Body of pancreas (tissue), 4 donors: ENCODE data around the gene ACSL6. TPM values are rescaled to one million over a fixed set of nuclear protein-coding genes. Genes with fewer than 3 reads are reported as not detected.

ENCODE experiments used
- ATAC-seq: fragments of 150-250 bp; one replicate; pipeline ENCODE4 v1.9.1; 2016
- DNase-seq, 4 donors: peaks; one replicate each; pipeline ENCODE4 v3.0.0-alpha.2; 2019
- H3K27ac ChIP-seq, 4 donors: fragments of 200-600 bp; sonication (generic); 1 replicate in 3 of 4; 2 replicates in 1 of 4; pipeline versions ENCODE4 v1.5.1 to v1.6.1; 2016 to 2019; ENCODE audit warnings: mild to moderate bottlenecking in 1 of 4, mixed read lengths in 1 of 4, moderate library complexity in 1 of 4
- H3K27me3 ChIP-seq, 2 donors: fragments of 200-600 bp; sonication (generic); one replicate each; pipeline ENCODE4 v1.6.0; 2016; ENCODE audit warnings: mild to moderate bottlenecking in 1 of 2
- H3K36me3 ChIP-seq, 2 donors: fragments of 200-600 bp; sonication (generic); replicated peaks in 1 of 2; 2 replicates each; pipeline ENCODE4 v1.5.1; 2016; ENCODE audit warnings: low read depth in 2 of 2; ENCODE audit not compliant: insufficient read depth in 1 of 2
- H3K4me1 ChIP-seq: fragments of 200-600 bp; sonication (generic); one replicate; pipeline ENCODE4 v1.6.0; 2016
- H3K4me3 ChIP-seq, 2 donors: fragments of 200-600 bp; sonication (generic); 1 replicate in 1 of 2; 2 replicates in 1 of 2; pipeline ENCODE4 v1.5.1; 2016 to 2019
- H3K9me3 ChIP-seq, 3 donors: fragments of 200-600 bp; sonication (generic); 1 replicate in 2 of 3; 2 replicates in 1 of 3; pipeline ENCODE4 v1.5.1; 2016
- POLR2A ChIP-seq, 3 donors: fragments of 450-650 bp; IDR thresholded peaks; one replicate each; pipeline ENCODE4 v1.6.1; 2016; ENCODE audit warnings: antibody characterized with exemption in 3 of 3, mild to moderate bottlenecking in 2 of 3
- WGBS, 2 donors: methylation state at CpG; one replicate each; pipeline ENCODE4 v1.1.5; 2017; 5-methylcytosine and 5-hydroxymethylcytosine counted together
- intact Hi-C: fragments of 100-400 bp; cut with DNase I; formaldehyde crosslinking; loops from one replicate; pipeline ENCODE4 v1.15.1; 2023
- total RNA-seq, 2 donors: library from RNA; depleted of rRNA; stranded (reverse); fragments of >200 nt; gene quantifications; one replicate each; pipeline ENCODE4 v1.1.0, GENCODE V29; 2016
- TF ChIP-seq, protein P1 (sequence below), 7 experiments: fragments of 450-650 bp in 4 of 7; fragments of 200-600 bp in 3 of 7; sonication (generic) in 3 of 7; IDR thresholded peaks; one replicate each; pipeline ENCODE4 v1.5.1; 2016 to 2019; ENCODE audit warnings: antibody characterized with exemption in 7 of 7

Gene ACSL6
- total RNA-seq, 2 donors from 2014 or later = 2.0 to 2.1 TPM

DNA sequence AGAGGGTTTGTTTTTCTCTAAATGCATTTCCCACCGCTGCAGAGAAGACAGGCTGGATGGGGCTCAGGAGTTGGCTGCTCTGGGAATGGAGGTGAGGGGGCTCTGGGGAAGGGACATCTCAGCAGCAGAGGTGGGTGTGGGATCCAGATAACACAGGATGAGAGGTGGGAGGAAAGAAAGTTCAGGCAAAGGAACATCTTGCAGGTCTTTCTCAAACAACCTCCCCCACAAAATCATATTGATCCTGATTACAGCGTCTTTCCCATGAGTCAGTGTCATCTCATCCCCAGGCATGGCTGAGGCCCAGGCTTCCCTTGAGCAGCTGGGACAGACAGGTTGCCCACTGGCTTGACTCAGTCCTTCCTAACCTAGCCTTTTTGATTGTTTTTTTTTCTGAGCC lies 11.3 kb upstream of the ACSL6 start:
- no peak for ATAC-seq
- WGBS, 2 donors = 53 to 68% methylated on average over 2 of the region's 2 CpGs

DNA sequence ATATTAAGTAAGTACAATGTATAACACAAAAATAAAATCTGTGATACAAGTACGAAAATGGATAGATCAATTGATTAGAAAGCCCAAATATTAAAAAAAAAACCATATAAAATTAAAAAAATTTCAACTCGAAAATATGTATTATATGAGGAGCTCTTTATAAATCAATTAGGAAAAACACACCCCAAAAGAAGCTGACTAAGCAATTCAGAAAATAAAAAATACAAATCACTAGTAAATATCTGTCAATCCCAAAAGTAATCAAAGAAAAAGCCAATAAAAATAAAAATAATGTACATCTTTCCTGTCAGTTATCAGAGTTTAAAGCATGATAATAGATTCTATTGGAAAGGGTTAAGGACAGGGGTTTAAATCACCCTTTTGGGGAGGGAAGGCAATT lies 10.2 kb upstream of the ACSL6 start:
- 61 to 62% methylated on average over 2 of the region's 2 CpGs for WGBS, 2 donors
- no peak for DNase-seq

More for the DNA sequence above, 11.3 kb upstream of the ACSL6 start:
- no peak overlapping the region for H3K4me3 ChIP-seq
- no peaks in the 10 kb centered on the region for H3K9me3 ChIP-seq
- no peak for DNase-seq
- no peaks in the 10 kb centered on the region for H3K4me1 ChIP-seq
- intact Hi-C loops = no loop called here
- no peaks in the 10 kb centered on the region for H3K36me3 ChIP-seq
- H3K27ac ChIP-seq = no peak overlapping the region
- TF ChIP-seq, protein P1, sequence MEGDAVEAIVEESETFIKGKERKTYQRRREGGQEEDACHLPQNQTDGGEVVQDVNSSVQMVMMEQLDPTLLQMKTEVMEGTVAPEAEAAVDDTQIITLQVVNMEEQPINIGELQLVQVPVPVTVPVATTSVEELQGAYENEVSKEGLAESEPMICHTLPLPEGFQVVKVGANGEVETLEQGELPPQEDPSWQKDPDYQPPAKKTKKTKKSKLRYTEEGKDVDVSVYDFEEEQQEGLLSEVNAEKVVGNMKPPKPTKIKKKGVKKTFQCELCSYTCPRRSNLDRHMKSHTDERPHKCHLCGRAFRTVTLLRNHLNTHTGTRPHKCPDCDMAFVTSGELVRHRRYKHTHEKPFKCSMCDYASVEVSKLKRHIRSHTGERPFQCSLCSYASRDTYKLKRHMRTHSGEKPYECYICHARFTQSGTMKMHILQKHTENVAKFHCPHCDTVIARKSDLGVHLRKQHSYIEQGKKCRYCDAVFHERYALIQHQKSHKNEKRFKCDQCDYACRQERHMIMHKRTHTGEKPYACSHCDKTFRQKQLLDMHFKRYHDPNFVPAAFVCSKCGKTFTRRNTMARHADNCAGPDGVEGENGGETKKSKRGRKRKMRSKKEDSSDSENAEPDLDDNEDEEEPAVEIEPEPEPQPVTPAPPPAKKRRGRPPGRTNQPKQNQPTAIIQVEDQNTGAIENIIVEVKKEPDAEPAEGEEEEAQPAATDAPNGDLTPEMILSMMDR (IDR thresholded peaks at IDR 0.05) = no peak
- no peak for TF ChIP-seq POLR2A (IDR thresholded peaks at IDR 0.05)
- no peaks in the 10 kb centered on the region for H3K27me3 ChIP-seq

GRCh38 chr5:132020568-132021339 lies 9.3 kb upstream of the ACSL6 start:
- Histone ChIP-seq H3K36me3 (no peaks in the 10 kb centered on the region), H3K4me3 (no peak overlapping the region), H3K9me3 (no peaks in the 10 kb centered on the region), H3K27ac (no peak overlapping the region), H3K4me1 (no peaks in the 10 kb centered on the region), H3K27me3 (no peaks in the 10 kb centered on the region)
- DNase-seq (no peak), ATAC-seq (no peak)
- WGBS, 2 donors = 75 to 78% methylated on average over 6 of the region's 6 CpGs
- intact Hi-C loops = no loop called here
- TF ChIP-seq POLR2A (IDR thresholded peaks at IDR 0.05) = no peak
- TF ChIP-seq, protein P1 (IDR thresholded peaks at IDR 0.05) = no peak

More for the DNA sequence above, 10.2 kb upstream of the ACSL6 start:
- Histone ChIP-seq H3K27ac (no peak overlapping the region), H3K27me3 (no peaks in the 10 kb centered on the region), H3K4me3 (no peak overlapping the region), H3K36me3 (no peaks in the 10 kb centered on the region), H3K4me1 (no peaks in the 10 kb centered on the region), H3K9me3 (no peaks in the 10 kb centered on the region)
- intact Hi-C loops = no loop called here
- no peak for TF ChIP-seq POLR2A (IDR thresholded peaks at IDR 0.05)
- no peak for ATAC-seq

DNA sequence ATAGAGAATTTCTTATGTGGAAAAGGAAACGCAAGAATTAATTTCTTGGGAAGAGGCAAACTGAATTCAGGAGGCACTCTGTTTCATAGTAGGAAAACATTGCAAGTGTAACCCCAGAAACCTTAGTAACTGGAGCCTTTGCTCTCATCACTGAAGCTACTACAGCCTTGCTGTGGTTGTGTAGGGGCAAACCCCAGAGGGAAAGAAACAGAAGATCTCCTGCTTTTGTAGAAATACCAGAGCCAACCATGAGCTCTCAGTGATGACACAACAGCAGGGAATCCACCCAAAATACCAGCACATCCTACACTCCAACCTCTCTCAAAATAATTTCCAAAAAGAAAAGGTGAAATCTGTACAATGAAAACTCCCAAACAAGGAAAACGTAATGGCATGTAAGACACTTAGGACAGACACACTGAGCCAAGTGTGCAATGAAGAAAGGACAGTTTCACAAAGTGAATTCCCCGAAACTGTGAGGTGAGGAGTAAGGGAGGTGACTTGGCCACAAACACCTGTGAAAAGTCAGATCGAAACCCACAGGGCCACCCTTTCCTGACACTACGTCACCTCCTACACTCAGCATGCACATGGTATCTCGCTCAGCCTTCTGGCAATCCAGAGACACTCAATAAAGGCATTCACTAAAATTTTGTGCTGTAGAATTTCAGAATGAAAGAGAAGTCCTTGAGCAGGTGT lies 8.5 kb upstream of the ACSL6 start:
- H3K27me3 ChIP-seq = no peaks in the 10 kb centered on the region
- ATAC-seq (no peak), DNase-seq (no peak)
- H3K4me3 ChIP-seq = no peak overlapping the region
- intact Hi-C loops = no loop called here
- H3K27ac ChIP-seq = no peak overlapping the region
- no peaks in the 10 kb centered on the region for H3K36me3 ChIP-seq
- H3K4me1 ChIP-seq = no peaks in the 10 kb centered on the region
- TF ChIP-seq, protein P1 (IDR thresholded peaks at IDR 0.05) = no peak
- no peak for TF ChIP-seq POLR2A (IDR thresholded peaks at IDR 0.05)
- no peaks in the 10 kb centered on the region for H3K9me3 ChIP-seq
- WGBS, 2 donors = 69 to 78% methylated on average over 6 of the region's 6 CpGs

DNA sequence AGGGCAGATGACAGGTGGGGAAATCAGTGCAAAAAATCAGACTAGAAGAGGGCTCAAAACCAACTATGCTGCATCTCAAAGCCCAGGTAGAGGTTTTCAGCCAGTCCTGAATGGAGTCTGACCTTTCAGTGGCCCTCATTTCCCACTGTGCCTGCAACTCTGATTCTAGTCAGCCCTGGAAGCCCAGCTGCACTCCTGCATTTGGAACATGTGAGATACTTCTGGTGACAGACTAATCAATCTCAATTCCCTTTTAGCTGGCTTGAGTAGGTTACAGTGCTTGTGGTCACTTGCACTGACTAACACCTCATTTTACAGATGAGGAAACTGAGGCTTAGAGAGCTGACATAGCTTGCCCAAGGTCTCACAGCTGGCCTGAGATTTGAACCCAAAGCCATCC lies 7.9 kb upstream of the ACSL6 start:
- no peaks in the 10 kb centered on the region for H3K4me1 ChIP-seq
- H3K27ac ChIP-seq = no peak overlapping the region
- intact Hi-C loops = no loop called here
- no peaks in the 10 kb centered on the region for H3K9me3 ChIP-seq
- no peak for DNase-seq
- no peak overlapping the region for H3K4me3 ChIP-seq
- no peak for ATAC-seq
- H3K27me3 ChIP-seq = no peaks in the 10 kb centered on the region
- TF ChIP-seq, protein P1 (IDR thresholded peaks at IDR 0.05) = no peak
- H3K36me3 ChIP-seq = no peaks in the 10 kb centered on the region
